K562 (cell line): ENCODE measurements around the gene DCLK1. TPM values are rescaled to one million over a fixed set of nuclear protein-coding genes. Genes with fewer than 3 reads are reported as not detected.

ENCODE experiments used
- ATAC-seq: fragments of 200-7000 bp; cut with Tn5 transposase; 3 replicates; pipeline ENCODE4 v1.9.1; 2020; ENCODE audit warnings: moderate library complexity
- BruUV-seq: library from RNA; stranded (reverse); fragments of 400-500 nt; replicated peaks from 2 replicates; lab custom pipeline; 2021; lab: Mats Ljungman, UMichigan
- CTCF ChIA-PET: fragments of 300-600 bp; formaldehyde crosslinking; extraction: SDS; loops from one replicate; lab custom pipeline; 2021; ENCODE audit warnings: low intra/inter-chr PET ratio; lab: Yijun Ruan, JAX
- POLR2A ChIA-PET: fragments of 300-600, 350-650 bp; sonication (Branson Sonifier 250); formaldehyde crosslinking; extraction: SDS; loops from one replicate; lab custom pipeline; 2021; ENCODE audit warnings: antibody characterized with exemption, inconsistent platforms; lab: Yijun Ruan, JAX
- DNase-seq, 4 experiments: peaks; one replicate each; pipeline versions ENCODE4 v3.0.0 to v3.0.0-alpha.2; 2011 to 2018; ENCODE audit warnings: low spot score in 3 of 4, mixed read lengths in 3 of 4; ENCODE audit errors: extremely low read depth in 1 of 4
- FAIRE-seq: peaks from 2 replicates; lab custom pipeline; 2011; peaks lifted over from hg19 to GRCh38; lab: Jason Lieb, UNC
- H2AFZ ChIP-seq: 2 replicates; pipeline ENCODE4 v1.6.0; 2011; ENCODE audit warnings: low read depth, low read length, control low read depth, inconsistent platforms
- H3K27ac ChIP-seq: fragments of 200-600 bp; 3 replicates; pipeline ENCODE4 v1.8.0; 2011; ENCODE audit warnings: low read depth, mild to moderate bottlenecking, control low read depth, inconsistent platforms, low read length, moderate library complexity, mixed read lengths; ENCODE audit errors: extremely low read depth
- H3K27me3 ChIP-seq, 2 experiments: fragments of 300-600 bp in 1 of 2; 2 replicates in 1 of 2; 3 replicates in 1 of 2; pipeline versions ENCODE4 v1.6.0 to v1.8.0; 2011; ENCODE audit warnings: inconsistent platforms in 2 of 2, low read length in 2 of 2, mild to moderate bottlenecking in 1 of 2, mixed read lengths in 1 of 2, moderate library complexity in 1 of 2; ENCODE audit not compliant: control insufficient read depth in 2 of 2, insufficient read depth in 2 of 2
- H3K36me3 ChIP-seq: fragments of 300-600 bp; 3 replicates; pipeline ENCODE4 v1.8.0; 2011; ENCODE audit warnings: mild to moderate bottlenecking, low read length, inconsistent platforms; ENCODE audit not compliant: control insufficient read depth, insufficient read depth
- H3K4me1 ChIP-seq, 2 experiments: fragments of 200-600 bp in 1 of 2; replicated peaks in 1 of 2; 2 replicates in 1 of 2; 3 replicates in 1 of 2; pipeline versions ENCODE4 v1.5.1 to v1.8.0; 2011; ENCODE audit warnings: inconsistent platforms in 2 of 2, low read length in 2 of 2, mild to moderate bottlenecking in 1 of 2, mixed read lengths in 1 of 2, moderate library complexity in 1 of 2; ENCODE audit not compliant: control insufficient read depth in 2 of 2, insufficient read depth in 2 of 2
- H3K4me2 ChIP-seq: 2 replicates; pipeline ENCODE4 v1.6.1; 2011; ENCODE audit warnings: low read length, control low read depth, inconsistent platforms, mixed read lengths; ENCODE audit not compliant: insufficient read depth
- H3K4me3 ChIP-seq: fragments of 200-600 bp; sonication (generic), shearing (Covaris generic); 2 replicates; pipeline ENCODE4 v1.5.1; 2016; ENCODE audit warnings: control low read depth, inconsistent platforms
- H3K79me2 ChIP-seq: fragments of 200-600 bp; 3 replicates; pipeline ENCODE4 v1.8.0; 2011; ENCODE audit warnings: low read length, inconsistent platforms; ENCODE audit not compliant: control insufficient read depth, insufficient read depth
- H3K9ac ChIP-seq, 2 experiments: 2 replicates each; pipeline versions ENCODE4 v1.6.0 to v1.6.1; 2011; ENCODE audit warnings: low read depth in 2 of 2, low read length in 2 of 2, control low read depth in 1 of 2, inconsistent platforms in 1 of 2, mild to moderate bottlenecking in 1 of 2, mixed read lengths in 1 of 2; ENCODE audit not compliant: insufficient read depth in 1 of 2
- H3K9me1 ChIP-seq: one replicate; pipeline ENCODE4 v1.6.0; 2011; ENCODE audit warnings: inconsistent platforms, mild to moderate bottlenecking, low read length, moderate library complexity; ENCODE audit not compliant: control insufficient read depth, insufficient read depth
- H3K9me3 ChIP-seq: replicated peaks from 2 replicates; pipeline ENCODE4 v1.5.1; 2011; ENCODE audit warnings: low read depth, low read length, inconsistent platforms; ENCODE audit not compliant: control insufficient read depth, insufficient read depth
- H4K20me1 ChIP-seq: replicated peaks from 2 replicates; pipeline ENCODE4 v1.6.1; 2011; ENCODE audit warnings: low read length, inconsistent platforms, mixed read lengths; ENCODE audit not compliant: control insufficient read depth, insufficient read depth
- BDP1 ChIP-seq: IDR thresholded peaks from 3 replicates; pipeline ENCODE4 v1.6.1; 2011; ENCODE audit not compliant: insufficient read length, insufficient read depth
- CCNT2 ChIP-seq: IDR thresholded peaks from 2 replicates; pipeline ENCODE4 v1.6.1; 2011; ENCODE audit warnings: borderline replicate concordance, low read depth, mild to moderate bottlenecking, moderate library complexity, mixed read lengths, low read length; ENCODE audit not compliant: insufficient read length; ENCODE audit errors: extremely low read depth
- CGGBP1 ChIP-seq: fragments of 250-450 bp; sonication (Bioruptor Pico); IDR thresholded peaks from 2 replicates; pipeline ENCODE4 v1.9.0; 2021; ENCODE audit warnings: mild to moderate bottlenecking
- CREB3L1 ChIP-seq: fragments of 450-650 bp; IDR thresholded peaks from 2 replicates; pipeline ENCODE4 v1.6.1; 2014; ENCODE audit warnings: low read depth, mild to moderate bottlenecking, moderate library complexity, borderline replicate concordance
- ERF ChIP-seq: fragments of 450-650 bp; formaldehyde crosslinking; IDR thresholded peaks from 2 replicates; pipeline ENCODE4 v1.4.0; 2020; ENCODE audit warnings: mild to moderate bottlenecking, mixed read lengths
- ESRRB ChIP-seq: fragments of 250-450 bp; sonication (Bioruptor Pico); IDR thresholded peaks from 2 replicates; pipeline ENCODE4 v1.5.0; 2020; ENCODE audit warnings: mild to moderate bottlenecking, moderate library complexity, borderline replicate concordance
- PHTF2 ChIP-seq: fragments of 250-450 bp; sonication (Bioruptor Pico); IDR thresholded peaks from 2 replicates; pipeline ENCODE4 v1.5.0; 2021; ENCODE audit warnings: mild to moderate bottlenecking
- SREBF2 ChIP-seq: sonication (generic); formaldehyde crosslinking; IDR thresholded peaks from 2 replicates; pipeline ENCODE4 v1.4.0; 2020; ENCODE audit warnings: mild to moderate bottlenecking, missing genetic modification reagents
- ZNF197 ChIP-seq: fragments of 200-800 bp; sonication (Bioruptor generic); IDR thresholded peaks from 2 replicates; pipeline ENCODE4 v1.6.1; 2016; ENCODE audit warnings: low read depth, missing genetic modification characterization, missing compliant biosample characterization
- ZNF232 ChIP-seq: sonication (generic); formaldehyde crosslinking; IDR thresholded peaks from 2 replicates; pipeline ENCODE4 v1.8.0; 2022; ENCODE audit warnings: mild to moderate bottlenecking, missing genetic modification reagents
- ZNF644 ChIP-seq: fragments of 200-800 bp; sonication (Bioruptor generic); IDR thresholded peaks from 2 replicates; pipeline ENCODE4 v1.6.1; 2016; ENCODE audit warnings: low read depth, missing genetic modification characterization, missing compliant biosample characterization
- ZNF830 ChIP-seq: fragments of 250-450 bp; sonication (Bioruptor Pico); IDR thresholded peaks from 2 replicates; pipeline ENCODE4 v1.5.0; 2021; ENCODE audit warnings: mild to moderate bottlenecking
- WGBS: fragments of 100-300 bp; shearing (Covaris generic); methylation state at CpG from one replicate; pipeline ENCODE4 v1.1.6; 2016; ENCODE audit warnings: low coverage, mixed read lengths; ENCODE audit not compliant: insufficient coverage; ENCODE audit errors: missing lambda C conversion rate; 5-methylcytosine and 5-hydroxymethylcytosine counted together
- in situ Hi-C: fragments of 300-500 bp; cut with MboI; formaldehyde crosslinking; loops from 4 replicates; pipeline ENCODE4 v1.15.0; 2018; ENCODE audit warnings: inconsistent platforms, mixed read lengths
- intact Hi-C: fragments of 100-400 bp; cut with micrococcal nuclease; formaldehyde crosslinking; loops from 2 replicates; pipeline ENCODE4 v1.14.2; 2022
- polyA plus RNA-seq, 8 experiments: library from polyadenylated mRNA; depleted of rRNA in 4 of 8; stranded (reverse) in 5 of 8; unstranded in 3 of 8; fragments of >200 nt; fragmentation: Nextera tagmentation in 2 of 8; fragmentation: Illumina TruSeq in 1 of 8; extraction: Ambion mirVana in 2 of 8; extraction: Trizol in 1 of 8; gene quantifications; 2 replicates each; pipeline versions ENCODE4 v1.2.1 to v1.2.3, GENCODE V29; 2011 to 2014; ENCODE audit warnings: inconsistent platforms in 1 of 8, missing spikeins in 1 of 8
- total RNA-seq, 7 experiments: library from RNA; depleted of rRNA in 6 of 7; stranded (reverse); fragments of >200 nt in 6 of 7; fragmentation: Illumina TruSeq in 2 of 7; extraction: Trizol in 2 of 7; gene quantifications; 2 replicates each; pipeline versions ENCODE4 v1.2.1 to v1.2.3, GENCODE V29; 2011 to 2021; ENCODE audit warnings: low replicate concordance in 1 of 7
- TF ChIP-seq, protein P1 (sequence below): IDR thresholded peaks from 3 replicates; pipeline ENCODE4 v1.6.1; 2011; ENCODE audit warnings: borderline replicate concordance, mild to moderate bottlenecking; ENCODE audit not compliant: insufficient read length, insufficient read depth
- TF ChIP-seq, protein P2 (sequence below): fragments of 200-800 bp; sonication (Bioruptor generic); IDR thresholded peaks from 2 replicates; pipeline ENCODE4 v1.6.1; 2017; ENCODE audit warnings: missing genetic modification characterization, missing compliant biosample characterization

DCLK1 gene
- total and polyA plus RNA-seq, 9 of the 15 experiments (the other 6 are each of a cell fraction or from before 2014, with no cell fraction given) = 0.07 TPM; not detected in 8

DNA sequence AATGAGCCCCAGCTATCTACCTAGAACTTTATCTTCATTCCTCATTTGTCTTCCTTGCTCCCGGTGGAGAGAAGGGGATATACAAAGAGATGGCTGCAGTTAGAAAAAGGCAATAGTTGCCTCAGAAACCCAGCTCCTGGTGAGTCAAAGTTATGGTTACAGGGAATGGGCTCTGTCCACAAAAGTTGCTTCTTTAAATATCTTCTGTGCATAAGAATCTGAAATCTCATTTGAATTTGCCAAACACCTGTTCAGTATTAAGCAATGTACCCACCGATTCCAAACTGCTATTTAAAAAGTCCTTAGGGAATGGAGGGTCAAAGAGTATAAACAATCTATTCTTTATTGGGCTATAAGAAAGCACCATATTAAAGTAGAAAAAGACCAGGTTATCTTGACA lies 48.4 kb downstream of the DCLK1 start (continued):
- TF ChIP-seq CREB3L1 (no peak), ESRRB (CRISPR knock-in tag) (no peak)

- in situ Hi-C loops = no loop called here
- FAIRE-seq = no peak
- BruUV-seq = no TSS peak
- no peaks in the 10 kb centered on the region for H3K4me1 ChIP-seq
- H3K79me2 ChIP-seq = no peaks in the 10 kb centered on the region
- H4K20me1 ChIP-seq = no peaks in the 10 kb centered on the region
- no peak overlapping the region for H3K9ac ChIP-seq
- H3K9me3 ChIP-seq = no peaks in the 10 kb centered on the region
- no peak for ATAC-seq
- no peak overlapping the region for H3K4me3 ChIP-seq
- H3K27ac ChIP-seq = no peak overlapping the region
- DNase-seq = no peak
- POLR2A ChIA-PET = no interaction called here
- CTCF ChIA-PET = interaction anchor here (0.6 kb wide), 1 partner anchor 84 kb away, joined by 3 read pairs; no protein-coding TSS in a partner anchor
- H3K27me3 ChIP-seq = no peaks in the 10 kb centered on the region
- no peak for TF ChIP-seq CCNT2
- TF ChIP-seq ZNF644 (tag) = no peak
- TF ChIP-seq, protein P1, sequence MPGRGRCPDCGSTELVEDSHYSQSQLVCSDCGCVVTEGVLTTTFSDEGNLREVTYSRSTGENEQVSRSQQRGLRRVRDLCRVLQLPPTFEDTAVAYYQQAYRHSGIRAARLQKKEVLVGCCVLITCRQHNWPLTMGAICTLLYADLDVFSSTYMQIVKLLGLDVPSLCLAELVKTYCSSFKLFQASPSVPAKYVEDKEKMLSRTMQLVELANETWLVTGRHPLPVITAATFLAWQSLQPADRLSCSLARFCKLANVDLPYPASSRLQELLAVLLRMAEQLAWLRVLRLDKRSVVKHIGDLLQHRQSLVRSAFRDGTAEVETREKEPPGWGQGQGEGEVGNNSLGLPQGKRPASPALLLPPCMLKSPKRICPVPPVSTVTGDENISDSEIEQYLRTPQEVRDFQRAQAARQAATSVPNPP = no peak
- TF ChIP-seq PHTF2 (CRISPR knock-in tag) = no peak
- TF ChIP-seq SREBF2 (CRISPR knock-in tag) = no peak
- no peak for TF ChIP-seq BDP1
- TF ChIP-seq ZNF197 = no peak
- TF ChIP-seq ZNF830 (CRISPR knock-in tag) = no peak
- TF ChIP-seq CGGBP1 (CRISPR knock-in tag) = no peak
- TF ChIP-seq, protein P2, sequence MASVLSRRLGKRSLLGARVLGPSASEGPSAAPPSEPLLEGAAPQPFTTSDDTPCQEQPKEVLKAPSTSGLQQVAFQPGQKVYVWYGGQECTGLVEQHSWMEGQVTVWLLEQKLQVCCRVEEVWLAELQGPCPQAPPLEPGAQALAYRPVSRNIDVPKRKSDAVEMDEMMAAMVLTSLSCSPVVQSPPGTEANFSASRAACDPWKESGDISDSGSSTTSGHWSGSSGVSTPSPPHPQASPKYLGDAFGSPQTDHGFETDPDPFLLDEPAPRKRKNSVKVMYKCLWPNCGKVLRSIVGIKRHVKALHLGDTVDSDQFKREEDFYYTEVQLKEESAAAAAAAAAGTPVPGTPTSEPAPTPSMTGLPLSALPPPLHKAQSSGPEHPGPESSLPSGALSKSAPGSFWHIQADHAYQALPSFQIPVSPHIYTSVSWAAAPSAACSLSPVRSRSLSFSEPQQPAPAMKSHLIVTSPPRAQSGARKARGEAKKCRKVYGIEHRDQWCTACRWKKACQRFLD = no peak
- TF ChIP-seq ERF (CRISPR knock-in tag) = no peak
- TF ChIP-seq ZNF232 = no peak
- H3K9me1 ChIP-seq = no peaks in the 10 kb centered on the region
- no peak overlapping the region for H2AFZ ChIP-seq
- no peaks in the 10 kb centered on the region for H3K36me3 ChIP-seq
- H3K4me2 ChIP-seq = no peak overlapping the region
- intact Hi-C loops = no loop called here
- 4% methylated on average over 2 of the region's 2 CpGs for WGBS
These were observed 48.8 kb downstream of the DCLK1 start for GRCh38 chr13:36082396-36082795.
